GM23338 (cell line): ENCODE results near the gene AP2A1. TPM values are rescaled to one million over a fixed set of nuclear protein-coding genes. Genes with fewer than 3 reads are reported as not detected.

Experiments
- ATAC-seq: fragments of 200-7000 bp; cut with Tn5 transposase; 3 replicates; pipeline ENCODE4 v1.9.1; 2020
- DNase-seq: peaks from one replicate; pipeline ENCODE4 v3.0.0-alpha.2; 2015; ENCODE audit warnings: low spot score
- H2AFZ ChIP-seq: fragments of 200-600 bp; sonication (generic); 2 replicates; pipeline ENCODE4 v1.8.0; 2016; ENCODE audit warnings: antibody characterized with exemption, mild to moderate bottlenecking, moderate library complexity
- H3F3A ChIP-seq: fragments of 200-600 bp; sonication (generic); replicated peaks from 2 replicates; pipeline ENCODE4 v1.8.0; 2017; ENCODE audit warnings: antibody characterized with exemption, mixed run types, low read depth
- H3K27ac ChIP-seq: fragments of 200-600 bp; sonication (generic); 2 replicates; pipeline ENCODE4 v1.6.1; 2016; ENCODE audit warnings: low read depth
- H3K27me3 ChIP-seq: fragments of 200-600 bp; sonication (generic); 2 replicates; pipeline ENCODE4 v1.8.0; 2016; ENCODE audit warnings: mild to moderate bottlenecking, mixed run types, moderate library complexity; ENCODE audit not compliant: insufficient read depth
- H3K36me3 ChIP-seq: fragments of 200-600 bp; sonication (generic); 2 replicates; pipeline ENCODE4 v1.8.0; 2016; ENCODE audit warnings: mild to moderate bottlenecking; ENCODE audit not compliant: insufficient read depth
- H3K4me1 ChIP-seq: fragments of 200-600 bp; sonication (generic); 2 replicates; pipeline ENCODE4 v1.8.0; 2016; ENCODE audit warnings: mild to moderate bottlenecking, moderate library complexity; ENCODE audit not compliant: insufficient read depth
- H3K4me2 ChIP-seq: fragments of 200-600 bp; sonication (generic); 2 replicates; pipeline ENCODE4 v1.7.1; 2017; ENCODE audit warnings: mixed run types
- H3K4me3 ChIP-seq: fragments of 200-600 bp; sonication (generic); 2 replicates; pipeline ENCODE4 v1.6.1; 2016; ENCODE audit warnings: mixed run types
- H3K79me2 ChIP-seq: fragments of 200-600 bp; sonication (generic); replicated peaks from 2 replicates; pipeline ENCODE4 v1.8.0; 2017; ENCODE audit warnings: mild to moderate bottlenecking; ENCODE audit not compliant: insufficient read depth
- H3K9me2 ChIP-seq: fragments of 200-600 bp; sonication (generic); 2 replicates; pipeline ENCODE4 v1.8.0; 2017; ENCODE audit not compliant: insufficient read depth
- H4K20me1 ChIP-seq: fragments of 200-600 bp; sonication (generic); replicated peaks from 2 replicates; pipeline ENCODE4 v1.8.0; 2017; ENCODE audit warnings: mild to moderate bottlenecking; ENCODE audit not compliant: insufficient read depth
- H3K27ac Mint-ChIP-seq: 2 replicates; pipeline ENCODE4 v1.8.0; 2020; ENCODE audit warnings: inconsistent platforms, mild to moderate bottlenecking, moderate library complexity, mixed read lengths
- H3K27me3 Mint-ChIP-seq: 3 replicates; pipeline ENCODE4 v1.8.0; 2022; ENCODE audit warnings: low read depth, mild to moderate bottlenecking, moderate library complexity, mixed read lengths, inconsistent platforms; ENCODE audit not compliant: insufficient read depth, poor library complexity
- H3K36me3 Mint-ChIP-seq: 3 replicates; pipeline ENCODE4 v1.8.0; 2021; ENCODE audit warnings: low read depth, mild to moderate bottlenecking, inconsistent platforms, moderate library complexity, mixed read lengths
- H3K4me1 Mint-ChIP-seq: 3 replicates; pipeline ENCODE4 v1.8.0; 2020; ENCODE audit warnings: mild to moderate bottlenecking, inconsistent platforms, mixed read lengths
- H3K4me3 Mint-ChIP-seq: 3 replicates; pipeline ENCODE4 v1.8.0; 2021; ENCODE audit warnings: moderate library complexity, mild to moderate bottlenecking, inconsistent platforms, mixed read lengths
- H3K9me3 Mint-ChIP-seq: 3 replicates; pipeline ENCODE4 v1.8.0; 2020; ENCODE audit warnings: moderate library complexity, mild to moderate bottlenecking, inconsistent platforms, mixed read lengths
- CTCF ChIP-seq, 2 experiments: fragments of 200-600 bp in 1 of 2; sonication (generic) in 1 of 2; conservative IDR thresholded peaks; 2 replicates each; pipeline versions ENCODE4 v1.5.1 to v1.6.1; 2016 to 2017; ENCODE audit warnings: antibody characterized with exemption in 2 of 2, low read depth in 2 of 2, mild to moderate bottlenecking in 2 of 2, moderate library complexity in 1 of 2
- POLR2AphosphoS5 ChIP-seq: IDR thresholded peaks from 2 replicates; pipeline ENCODE4 v1.6.1; 2016; ENCODE audit warnings: antibody characterized with exemption, low read depth
- REST ChIP-seq: IDR thresholded peaks from one replicate; pipeline ENCODE4 v1.6.1; 2018; ENCODE audit warnings: antibody characterized with exemption; ENCODE audit not compliant: unreplicated experiment
- STAT1 ChIP-seq: IDR thresholded peaks from one replicate; pipeline ENCODE4 v1.6.1; 2016; ENCODE audit warnings: antibody characterized with exemption; ENCODE audit not compliant: unreplicated experiment
- ZNF331 ChIP-seq: fragments of 250-450 bp; sonication (Bioruptor Pico); IDR thresholded peaks from 2 replicates; pipeline ENCODE4 v1.5.0; 2020; ENCODE audit warnings: low read depth, mild to moderate bottlenecking, moderate library complexity
- ZNF462 ChIP-seq: fragments of 250-450 bp; sonication (Bioruptor Pico); IDR thresholded peaks from 2 replicates; pipeline ENCODE4 v1.5.0; 2020; ENCODE audit warnings: mild to moderate bottlenecking, moderate library complexity
- polyA plus RNA-seq: library from polyadenylated mRNA; unstranded; fragments of >200 nt; fragmentation: Nextera tagmentation; extraction: Ambion mirVana; gene quantifications from 2 replicates; pipeline ENCODE4 v1.2.1, GENCODE V29; 2016
- total RNA-seq: library from RNA; depleted of rRNA; stranded (reverse); fragments of >200 nt; shearing (Covaris generic); gene quantifications from 2 replicates; pipeline ENCODE4 v1.2.3, GENCODE V29; 2014

Gene AP2A1
- total and polyA plus RNA-seq, 2 experiments from 2014 or later: 34.1 to 129 TPM

- H3K9me2 ChIP-seq: peaks cover 3% of the 10 kb centered on the region; the same call in 1 of the 2 replicates
- Mint-ChIP-seq H3K4me1 (no peaks in the 10 kb centered on the region), H3K27me3 (peaks cover 26% of the 10 kb centered on the region), H3K9me3 (peaks cover 16% of the 10 kb centered on the region), H3K4me3 (no peak overlapping the region), H3K27ac (no peak overlapping the region), H3K36me3 (peaks cover 3% of the 10 kb centered on the region)
- no peaks in the 10 kb centered on the region for H3K79me2 ChIP-seq
- H2AFZ ChIP-seq: peak overlapping the region; percentile 94
- H3K4me3 ChIP-seq: peak overlapping the region; percentile 37; the same call in 1 of the 2 replicates
- H3K27ac ChIP-seq: no peak overlapping the region
- H3K4me2 ChIP-seq: peak overlapping the region; percentile 61; the same call in 1 of the 2 replicates
- 0 out of 2 replicates have a peak, but pooled peaks cover 15% of the 10 kb centered on the region for H3F3A ChIP-seq
- no peaks in the 10 kb centered on the region for H4K20me1 ChIP-seq
- TF ChIP-seq CTCF (conservative IDR thresholded peaks at IDR 0.05; ENCODE audit: low read depth in 2 of 2) (peak in 1 of 2 experiments; percentile 28; a peak in 1 of 4 replicates), ZNF331 (CRISPR knock-in tag) (no peak), POLR2AphosphoS5 (peak; percentile 59), STAT1 (no peak), REST (no peak), ZNF462 (CRISPR knock-in tag) (no peak)
- H3K4me1 ChIP-seq: peaks cover 4% of the 10 kb centered on the region; the same call in 1 of the 2 replicates
- ATAC-seq (peak; percentile 88), DNase-seq (peak; percentile 99)
- no peaks in the 10 kb centered on the region for H3K27me3 ChIP-seq
- no peaks in the 10 kb centered on the region for H3K36me3 ChIP-seq
These were observed 20.4 kb upstream of the AP2A1 start for GRCh38 chr19:49746206-49746958.
